CD4-positive, alpha-beta T cell treated with Interleukin-2 at 100 ng/mL for 4 hours (primary cell): Measurements from ENCODE around the gene CD53.
A peak's percentile ranks its signal among the peaks of the same experiment; 100 is the strongest.
"Not testable (repeated sequence)": the region's sequence is repeated elsewhere in the genome, so short reads cannot be mapped to it uniquely, and the experiment has no call there.

Source experiments
- DNase-seq: peaks from one replicate; pipeline ENCODE4 v3.0.0-alpha.2; 2020; ENCODE audit warnings: low spot score

Gene CD53

GRCh38 chr1:110916669-110917306 is 43.8 kb downstream of the CD53 start:
- DNase-seq = peak; percentile 42

GRCh38 chr1:110918016-110918415 is 45.1 kb downstream of the CD53 start:
- no peak for DNase-seq

- no peak for DNase-seq
These were observed 49.0 kb downstream of the CD53 start for GRCh38 chr1:110921953-110922352.

DNA sequence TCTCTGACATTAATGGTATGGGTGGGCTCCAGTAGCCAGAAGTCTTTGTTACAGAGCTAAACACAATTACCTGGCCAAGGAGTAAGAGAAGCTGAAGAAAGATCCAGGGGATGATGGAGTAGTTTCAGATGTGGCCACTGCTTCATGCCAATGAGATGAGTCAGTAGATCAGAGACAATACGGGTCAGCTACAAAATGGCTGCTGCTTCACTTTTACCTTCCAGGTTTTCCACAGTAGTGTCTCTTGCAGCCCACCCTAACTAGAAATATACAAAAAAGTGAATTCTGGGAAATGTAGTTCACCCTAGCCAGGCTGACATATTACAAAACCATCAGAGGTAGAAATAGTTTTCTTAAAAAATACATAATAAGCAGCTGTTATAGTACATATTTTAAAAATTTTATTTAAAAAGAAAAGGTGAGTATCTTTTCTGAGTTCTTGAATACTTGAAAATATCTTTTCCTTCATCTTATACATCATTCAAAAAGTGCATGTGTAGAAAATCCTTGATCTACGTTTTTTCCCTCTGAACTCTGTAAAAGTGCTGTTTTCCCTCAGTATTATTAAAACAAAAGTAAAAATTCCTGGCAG is 54.6 kb downstream of the CD53 start:
- DNase-seq = no peak

DNA sequence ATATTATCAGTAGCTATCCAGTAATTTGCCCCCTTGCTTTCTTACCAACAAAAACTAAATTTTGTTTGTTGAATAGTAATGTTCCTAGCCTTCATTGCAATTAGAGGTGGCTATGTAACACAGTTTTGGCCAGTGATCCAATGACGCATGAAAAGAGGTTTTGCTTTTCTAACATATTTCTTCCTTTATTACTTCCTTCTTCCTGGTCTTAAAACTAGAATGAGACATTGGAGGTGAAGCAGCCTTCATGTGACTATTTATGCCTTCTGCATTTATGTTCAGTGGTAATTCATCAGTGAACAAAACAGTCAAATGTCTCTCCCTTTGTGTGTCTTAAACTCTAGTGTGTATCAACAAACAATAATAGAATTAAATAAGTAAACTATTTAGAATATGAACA is 55.2 kb downstream of the CD53 start:
- DNase-seq = no peak

- no peak for DNase-seq
These were observed 56.0 kb downstream of the CD53 start for GRCh38 chr1:110928904-110929303.

DNA sequence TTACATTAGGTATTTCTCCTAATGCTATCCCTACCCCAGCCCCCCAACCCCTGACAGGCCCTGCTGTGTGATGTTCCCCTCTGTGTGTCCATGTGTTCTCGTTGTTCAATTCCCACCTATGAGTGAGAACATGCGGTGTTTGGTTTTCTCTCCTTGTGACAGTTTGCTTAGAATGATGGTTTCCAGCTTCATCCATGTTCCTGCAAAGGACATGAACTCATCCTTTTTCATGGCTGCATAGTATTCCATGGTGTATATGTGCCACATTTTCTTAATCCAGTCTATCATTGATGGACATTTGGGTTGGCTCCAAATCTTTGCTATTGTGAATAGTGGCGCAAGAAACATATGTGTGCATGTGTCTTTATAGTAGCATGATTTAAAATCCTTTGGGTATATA is 58.1 kb downstream of the CD53 start:
- not testable (repeated sequence) for DNase-seq

GRCh38 chr1:110936567-110936966 is 63.6 kb downstream of the CD53 start:
- no peak for DNase-seq

GRCh38 chr1:110944806-110945205 is 71.9 kb downstream of the CD53 start:
- DNase-seq = no peak

- DNase-seq = no peak
These were observed 72.7 kb downstream of the CD53 start for GRCh38 chr1:110945626-110946025.

GRCh38 chr1:110948038-110948810 is 75.3 kb downstream of the CD53 start:
- DNase-seq = no peak
